ENCODE data around the gene ADA. TPM values are rescaled to one million over a fixed set of nuclear protein-coding genes. Genes with fewer than 3 reads are reported as not detected.

Gene ADA
- total and polyA plus RNA-seq, 9 of the 15 experiments (the other 6 are each of a cell fraction or from before 2014, with no cell fraction given): 2.4 to 26.1 (median 5.3) TPM

GRCh38 chr20:44633187-44633810, 18.2 kb downstream of the ADA start (continued):
- TF ChIP-seq ZBTB40 (IDR thresholded peaks at IDR 0.05) (no peak), ZBTB40 (CRISPR knock-in tag; IDR thresholded peaks at IDR 0.05) (no peak), ZNF76 (CRISPR knock-in tag; IDR thresholded peaks at IDR 0.05; ENCODE audit: borderline replicate concordance) (no peak), TBL1XR1 (IDR thresholded peaks at IDR 0.05; ENCODE audit: low read length in 2 of 2) (no peak), ESRRB (CRISPR knock-in tag; IDR thresholded peaks at IDR 0.05; ENCODE audit: borderline replicate concordance) (no peak)
